ENCODE data around the gene ARPP21.
"Not testable (repeated sequence)": the region's sequence is repeated elsewhere in the genome, so short reads cannot be mapped to it uniquely, and the experiment has no call there.

ARPP21 gene

GRCh38 chr3:35639254-35640186, at the start of gene ARPP21:
Gene ARPP21 (plus strand): TSS chr3:35639525. CDS start chr3:35681752, 42,227 bp downstream.
- no peak for DNase-seq (ENCODE audit: low read depth in 2 of 2)

GRCh38 chr3:35592589-35593295, 46.6 kb upstream of the ARPP21 start:
- DNase-seq (ENCODE audit: low read depth in 2 of 2), result no peak

- DNase-seq (ENCODE audit: low read depth in 2 of 2), result no peak
Observed at GRCh38 chr3:35594739-35595138, 44.6 kb upstream of the ARPP21 start.

GRCh38 chr3:35596335-35596995, 42.9 kb upstream of the ARPP21 start:
- DNase-seq (ENCODE audit: low read depth in 2 of 2), result no peak

- no peak for DNase-seq (ENCODE audit: low read depth in 2 of 2)
Observed at GRCh38 chr3:35597490-35597889, 41.8 kb upstream of the ARPP21 start.

GRCh38 chr3:35598804-35599203, 40.5 kb upstream of the ARPP21 start:
- no peak for DNase-seq (ENCODE audit: low read depth in 2 of 2)

GRCh38 chr3:35601959-35602358, 37.4 kb upstream of the ARPP21 start:
- no peak for DNase-seq (ENCODE audit: low read depth in 2 of 2)

GRCh38 chr3:35602395-35602936, 36.9 kb upstream of the ARPP21 start:
- no peak for DNase-seq (ENCODE audit: low read depth in 2 of 2)

- no peak for DNase-seq (ENCODE audit: low read depth in 2 of 2)
Observed at GRCh38 chr3:35616346-35616745, 23.0 kb upstream of the ARPP21 start.

- no peak for DNase-seq (ENCODE audit: low read depth in 2 of 2)
Observed at GRCh38 chr3:35617370-35617769, 22.0 kb upstream of the ARPP21 start.

- not testable (repeated sequence) for DNase-seq (ENCODE audit: low read depth in 2 of 2)
Observed at GRCh38 chr3:35620238-35620637, 19.1 kb upstream of the ARPP21 start.

GRCh38 chr3:35624698-35625097, 14.6 kb upstream of the ARPP21 start:
- no peak for DNase-seq (ENCODE audit: low read depth in 2 of 2)

- no peak for DNase-seq (ENCODE audit: low read depth in 2 of 2)
Observed at GRCh38 chr3:35633332-35634124, 5.8 kb upstream of the ARPP21 start.

GRCh38 chr3:35635407-35635806, 3.9 kb upstream of the ARPP21 start:
- DNase-seq (ENCODE audit: low read depth in 2 of 2), result no peak

- no peak for DNase-seq (ENCODE audit: low read depth in 2 of 2)
Observed at GRCh38 chr3:35635926-35636683, 3.2 kb upstream of the ARPP21 start.

GRCh38 chr3:35638251-35638979, 910 bp upstream of the ARPP21 start:
- no peak for DNase-seq (ENCODE audit: low read depth in 2 of 2)

- no peak for DNase-seq (ENCODE audit: low read depth in 2 of 2)
Observed at GRCh38 chr3:35638980-35639253, 408 bp upstream of the ARPP21 start.

- no peak for DNase-seq (ENCODE audit: low read depth in 2 of 2)
Observed at GRCh38 chr3:35640190-35641165, 1.2 kb downstream of the ARPP21 start.

GRCh38 chr3:35641331-35641730, 2.0 kb downstream of the ARPP21 start:
- no peak for DNase-seq (ENCODE audit: low read depth in 2 of 2)

All from stimulated activated CD4-positive, alpha-beta T cell treated with anti-CD3 and anti-CD28 coated beads, Interleukin-15, amount 100 ng/mL, for 48 hours (primary cell).